HG03460 (cell line): ENCODE measurements around the gene SPG7.
"Not testable (repeated sequence)": the region's sequence is repeated elsewhere in the genome, so short reads cannot be mapped to it uniquely, and the experiment has no call there.

Source experiments
- ATAC-seq: cut with Tn5 transposase; IDR thresholded peaks from one replicate; pipeline ENCODE4 v1.9.1; 2021; ENCODE audit not compliant: unreplicated experiment

SPG7 gene

GRCh38 chr16:89507834-89508590 lies at the start of gene SPG7:
TSS of gene SPG7 (plus strand) at chr16:89508403. CDS start at chr16:89508418, 15 bp downstream.
- ATAC-seq = peak; percentile 53

GRCh38 chr16:89458551-89458950 lies 49.7 kb upstream of the SPG7 start:
- ATAC-seq = no peak

- no peak for ATAC-seq
Measured at GRCh38 chr16:89458967-89459366, 49.2 kb upstream of the SPG7 start.

- ATAC-seq = no peak
Measured at GRCh38 chr16:89460556-89460955, 47.6 kb upstream of the SPG7 start.

- not testable (repeated sequence) for ATAC-seq
Measured at GRCh38 chr16:89461890-89462289, 46.3 kb upstream of the SPG7 start.

GRCh38 chr16:89462639-89463038 lies 45.6 kb upstream of the SPG7 start:
- ATAC-seq = not testable (repeated sequence)

GRCh38 chr16:89463312-89463711 lies 44.9 kb upstream of the SPG7 start:
- not testable (repeated sequence) for ATAC-seq

- ATAC-seq = no peak
Measured at GRCh38 chr16:89466920-89467319, 41.3 kb upstream of the SPG7 start.

- ATAC-seq = no peak
Measured at GRCh38 chr16:89467382-89467781, 40.8 kb upstream of the SPG7 start.

- no peak for ATAC-seq
Measured at GRCh38 chr16:89472711-89473075, 35.5 kb upstream of the SPG7 start.

- no peak for ATAC-seq
Measured at GRCh38 chr16:89473136-89473712, 35.0 kb upstream of the SPG7 start.

- ATAC-seq = no peak
Measured at GRCh38 chr16:89473791-89474414, 34.3 kb upstream of the SPG7 start.

- ATAC-seq = no peak
Measured at GRCh38 chr16:89475144-89475543, 33.1 kb upstream of the SPG7 start.

GRCh38 chr16:89476379-89476778 lies 31.8 kb upstream of the SPG7 start:
- ATAC-seq = no peak

- peak; percentile 58 for ATAC-seq
Measured at GRCh38 chr16:89476811-89477261, 31.4 kb upstream of the SPG7 start.

GRCh38 chr16:89478576-89479221 lies 29.5 kb upstream of the SPG7 start:
- no peak for ATAC-seq

- ATAC-seq = no peak
Measured at GRCh38 chr16:89481356-89481955, 26.7 kb upstream of the SPG7 start.

GRCh38 chr16:89482150-89482816 lies 25.9 kb upstream of the SPG7 start:
- no peak for ATAC-seq

- no peak for ATAC-seq
Measured at GRCh38 chr16:89482817-89483205, 25.4 kb upstream of the SPG7 start.

- no peak for ATAC-seq
Measured at GRCh38 chr16:89484041-89484501, 24.1 kb upstream of the SPG7 start.
